Esophagus muscularis mucosa (tissue), 4 donors: ENCODE data around the gene USP16. TPM values are rescaled to one million over a fixed set of nuclear protein-coding genes. Genes with fewer than 3 reads are reported as not detected.

Source experiments
- DNase-seq: peaks from one replicate; pipeline ENCODE4 v3.0.0-alpha.2; 2017; ENCODE audit errors: extremely low spot score
- H3K27ac ChIP-seq, 4 donors: fragments of 200-600 bp; sonication (generic); replicated peaks in 1 of 4; 1 replicate in 3 of 4; 2 replicates in 1 of 4; pipeline ENCODE4 v1.5.1; 2016 to 2019; ENCODE audit warnings: mild to moderate bottlenecking in 1 of 4
- H3K27me3 ChIP-seq, 4 donors: fragments of 200-600 bp; sonication (generic); one replicate each; pipeline versions ENCODE4 v1.5.1 to v1.6.0; 2016 to 2019
- H3K36me3 ChIP-seq, 4 donors: fragments of 200-600 bp; sonication (generic); one replicate each; pipeline ENCODE4 v1.5.1; 2016 to 2019
- H3K4me1 ChIP-seq, 4 donors: fragments of 200-600 bp; sonication (generic); one replicate each; pipeline ENCODE4 v1.5.1; 2016 to 2019
- H3K4me3 ChIP-seq, 4 donors: fragments of 200-600 bp; sonication (generic); 1 replicate in 2 of 4; 2 replicates in 2 of 4; pipeline ENCODE4 v1.5.1; 2016 to 2019; ENCODE audit warnings: mild to moderate bottlenecking in 4 of 4, moderate library complexity in 1 of 4
- H3K9me3 ChIP-seq, 4 donors: fragments of 200-600 bp; sonication (generic); 1 replicate in 3 of 4; 2 replicates in 1 of 4; pipeline ENCODE4 v1.5.1; 2016 to 2019
- EP300 ChIP-seq: sonication (generic); formaldehyde crosslinking; IDR thresholded peaks from one replicate; pipeline ENCODE4 v1.6.1; 2017; ENCODE audit warnings: antibody characterized with exemption
- POLR2A ChIP-seq: fragments of 450-650 bp; IDR thresholded peaks from one replicate; pipeline ENCODE4 v1.6.1; 2017; ENCODE audit warnings: antibody characterized with exemption, moderate library complexity, mild to moderate bottlenecking, low read depth
- POLR2AphosphoS5 ChIP-seq, 2 donors: sonication (generic); formaldehyde crosslinking; IDR thresholded peaks; one replicate each; pipeline ENCODE4 v1.6.1; 2017; ENCODE audit warnings: antibody characterized with exemption in 2 of 2
- WGBS: methylation state at CpG from one replicate; pipeline ENCODE4 v1.1.5; 2018; 5-methylcytosine and 5-hydroxymethylcytosine counted together
- intact Hi-C: fragments of 100-400 bp; cut with DNase I; formaldehyde crosslinking; loops from one replicate; pipeline ENCODE4 v1.15.1; 2023
- total RNA-seq, 4 donors: library from RNA; depleted of rRNA; stranded (reverse); fragments of >200 nt; gene quantifications; one replicate each; pipeline versions ENCODE4 v1.1.0 to v1.2.1, GENCODE V29; 2016
- TF ChIP-seq, protein P1 (sequence below), 3 experiments: fragments of 200-600 bp in 2 of 3; fragments of 450-650 bp in 1 of 3; sonication (generic) in 2 of 3; IDR thresholded peaks; one replicate each; pipeline ENCODE4 v1.5.1; 2017 to 2019; ENCODE audit warnings: antibody characterized with exemption in 3 of 3, mild to moderate bottlenecking in 2 of 3, moderate library complexity in 1 of 3

Gene USP16
- total RNA-seq = 10 to 100 TPM; 31.3 to 47.8 (median 38.7) TPM

DNA sequence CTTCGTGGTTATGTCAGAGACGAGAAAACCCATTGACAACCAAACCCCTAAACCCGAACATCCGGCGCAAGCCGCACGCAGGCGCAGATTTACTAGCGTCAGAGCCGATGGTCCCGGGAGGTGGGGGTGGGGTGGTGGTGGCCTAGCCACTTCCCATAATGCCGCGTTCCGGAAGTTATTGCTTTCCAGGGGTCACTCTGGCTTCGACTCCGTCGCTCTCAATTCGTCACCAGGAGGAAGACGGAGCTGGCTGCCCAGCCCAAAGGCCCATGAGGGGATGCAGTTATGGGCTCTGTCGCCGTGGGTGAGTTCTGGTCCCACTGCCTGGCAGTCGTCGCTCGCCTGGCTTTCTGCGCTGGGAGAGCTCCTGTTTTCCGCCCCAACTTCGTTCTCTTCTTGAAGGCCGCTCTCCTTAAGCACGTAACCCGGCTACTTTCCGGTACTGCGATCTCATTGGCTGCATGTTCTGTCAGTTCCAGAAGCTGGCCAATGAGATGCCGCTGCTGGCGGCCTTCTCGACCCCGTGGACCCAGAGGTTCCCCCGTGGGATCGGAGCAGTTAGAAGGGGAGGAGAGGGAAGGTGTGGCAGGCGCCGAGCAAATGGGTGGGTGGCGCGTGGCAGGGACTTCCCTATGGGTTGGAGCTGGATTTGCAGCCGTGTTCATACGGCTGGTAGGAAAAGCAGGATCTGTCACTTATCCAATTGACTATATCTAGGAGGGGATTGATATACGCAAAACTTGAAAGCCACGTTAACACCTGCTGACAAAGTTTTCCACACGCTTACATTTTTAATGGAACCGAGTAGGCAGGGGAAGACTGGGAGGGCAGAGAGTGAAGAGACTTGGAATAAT lies at the start of gene USP16:
Gene USP16 (plus strand): TSS at position 195 of the 854 bp plus-strand sequence. CDS start 3,246 bp downstream, outside the sequence.
- Histone ChIP-seq H3K27ac (peak within 1 kb of the TSS; percentile 93 to 99 (median 96)), H3K36me3 (peaks cover 0 to 14% (median 5%) of the 10 kb centered on the region in 4 donors), H3K27me3 (no peaks in the 10 kb centered on the region), H3K9me3 (no peaks in the 10 kb centered on the region), H3K4me3 (peak within 1 kb of the TSS; percentile 66 to 83 (median 74)), H3K4me1 (peaks cover 17 to 45% (median 30%) of the 10 kb centered on the region in 4 donors)
- TF ChIP-seq POLR2A (no peak), POLR2AphosphoS5 (IDR thresholded peaks at IDR 0.05) (peak; percentile 71 to 86)
- TF ChIP-seq, protein P1, sequence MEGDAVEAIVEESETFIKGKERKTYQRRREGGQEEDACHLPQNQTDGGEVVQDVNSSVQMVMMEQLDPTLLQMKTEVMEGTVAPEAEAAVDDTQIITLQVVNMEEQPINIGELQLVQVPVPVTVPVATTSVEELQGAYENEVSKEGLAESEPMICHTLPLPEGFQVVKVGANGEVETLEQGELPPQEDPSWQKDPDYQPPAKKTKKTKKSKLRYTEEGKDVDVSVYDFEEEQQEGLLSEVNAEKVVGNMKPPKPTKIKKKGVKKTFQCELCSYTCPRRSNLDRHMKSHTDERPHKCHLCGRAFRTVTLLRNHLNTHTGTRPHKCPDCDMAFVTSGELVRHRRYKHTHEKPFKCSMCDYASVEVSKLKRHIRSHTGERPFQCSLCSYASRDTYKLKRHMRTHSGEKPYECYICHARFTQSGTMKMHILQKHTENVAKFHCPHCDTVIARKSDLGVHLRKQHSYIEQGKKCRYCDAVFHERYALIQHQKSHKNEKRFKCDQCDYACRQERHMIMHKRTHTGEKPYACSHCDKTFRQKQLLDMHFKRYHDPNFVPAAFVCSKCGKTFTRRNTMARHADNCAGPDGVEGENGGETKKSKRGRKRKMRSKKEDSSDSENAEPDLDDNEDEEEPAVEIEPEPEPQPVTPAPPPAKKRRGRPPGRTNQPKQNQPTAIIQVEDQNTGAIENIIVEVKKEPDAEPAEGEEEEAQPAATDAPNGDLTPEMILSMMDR (IDR thresholded peaks at IDR 0.05) = peak in 2 of 3 experiments; percentile 5 to 26
- under 1% methylated on average over 48 of the region's 48 CpGs for WGBS
- intact Hi-C loops = loop anchor here (5.0 kb wide), 1 partner anchor 48 kb away; the partner anchor contains the start of gene CCT8
- DNase-seq = peak; percentile 99

DNA sequence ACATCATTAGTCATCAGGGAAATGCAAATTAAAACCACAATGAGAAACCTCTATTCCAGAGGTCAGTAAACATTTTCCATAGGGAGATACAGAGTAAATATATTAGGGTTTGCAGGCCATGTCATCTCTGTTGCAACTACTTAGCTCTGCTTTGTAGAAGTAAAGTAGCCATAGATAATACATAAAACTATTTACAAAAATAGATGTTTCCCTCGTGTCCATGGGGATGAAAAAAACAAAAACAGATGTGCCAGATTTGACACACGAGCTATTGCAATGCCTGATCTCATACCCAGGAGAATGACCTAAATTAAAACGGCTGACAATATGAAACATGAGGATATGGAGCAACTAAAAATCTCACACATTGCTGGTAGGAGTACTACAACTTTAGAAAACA lies 49.1 kb upstream of the USP16 start:
- H3K4me3 ChIP-seq = no peak overlapping the region
- WGBS = 64% methylated on average over 3 of the region's 3 CpGs
- H3K27ac ChIP-seq = no peak overlapping the region
- DNase-seq = no peak
- intact Hi-C loops = no loop called here
- no peaks in the 10 kb centered on the region for H3K27me3 ChIP-seq
- H3K9me3 ChIP-seq = no peaks in the 10 kb centered on the region
- H3K4me1 ChIP-seq = peaks cover 0 to 7% (median 0%) of the 10 kb centered on the region in 4 donors
- TF ChIP-seq POLR2A (no peak), POLR2AphosphoS5 (IDR thresholded peaks at IDR 0.05) (no peak), EP300 (no peak)
- TF ChIP-seq, protein P1 (IDR thresholded peaks at IDR 0.05) = no peak
- H3K36me3 ChIP-seq = peaks cover 8 to 82% (median 49%) of the 10 kb centered on the region in 4 donors

DNA sequence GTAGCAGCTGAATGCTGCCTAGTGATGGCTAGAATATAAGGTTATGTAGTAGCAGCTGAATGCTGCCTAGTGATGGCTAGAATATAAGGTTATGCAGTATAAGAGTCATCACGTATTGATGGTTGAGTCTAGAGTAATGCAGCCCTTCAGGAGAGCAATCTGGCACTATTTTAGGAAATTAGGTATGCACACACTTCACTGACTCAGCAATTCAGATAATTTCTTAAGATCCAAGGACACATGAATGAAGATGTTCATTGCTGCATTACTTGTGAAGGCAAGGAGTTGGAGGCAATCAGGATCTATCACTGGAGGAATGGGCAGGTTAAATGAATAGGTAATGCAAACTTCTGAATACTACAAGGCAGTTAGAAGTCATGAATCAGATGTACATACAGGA lies 45.4 kb upstream of the USP16 start:
- Histone ChIP-seq H3K4me3 (no peak overlapping the region), H3K27me3 (no peaks in the 10 kb centered on the region), H3K27ac (no peak overlapping the region), H3K36me3 (peaks cover 14 to 95% (median 70%) of the 10 kb centered on the region in 4 donors), H3K4me1 (peaks cover 0 to 7% (median 0%) of the 10 kb centered on the region in 4 donors), H3K9me3 (no peaks in the 10 kb centered on the region)
- no peak for DNase-seq
- 84% methylated on average over 1 of the region's 1 CpG for WGBS
- intact Hi-C loops = no loop called here
- TF ChIP-seq POLR2A (no peak), EP300 (no peak), POLR2AphosphoS5 (IDR thresholded peaks at IDR 0.05) (no peak)
- TF ChIP-seq, protein P1 (IDR thresholded peaks at IDR 0.05) = no peak

DNA sequence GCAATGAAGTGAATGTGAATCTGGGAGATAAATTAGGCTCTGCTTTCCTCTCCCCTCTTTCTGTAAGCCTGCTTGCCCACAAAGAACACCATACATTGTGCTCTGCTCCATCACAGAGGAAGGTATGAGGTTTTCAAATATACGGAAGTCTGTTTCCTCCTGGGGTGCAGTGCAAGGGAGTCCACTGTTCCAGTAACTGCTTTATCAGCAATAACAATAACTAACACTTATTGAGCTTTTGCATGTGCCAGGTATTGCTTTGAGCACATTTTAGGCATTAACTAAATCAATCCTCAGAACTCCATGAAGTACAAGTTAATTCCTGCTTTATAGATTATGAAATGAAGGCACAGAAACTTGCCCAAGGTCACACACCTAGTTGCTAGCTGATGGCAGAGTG lies 41.8 kb upstream of the USP16 start:
- no peak for DNase-seq
- TF ChIP-seq POLR2AphosphoS5 (IDR thresholded peaks at IDR 0.05) = no peak
- TF ChIP-seq POLR2A = no peak
- TF ChIP-seq, protein P1 (IDR thresholded peaks at IDR 0.05) = no peak
- no peak for TF ChIP-seq EP300
- WGBS = 91% methylated on average over 1 of the region's 1 CpG
- Histone ChIP-seq H3K4me1 (no peaks in the 10 kb centered on the region), H3K4me3 (no peak overlapping the region), H3K27me3 (no peaks in the 10 kb centered on the region), H3K9me3 (no peaks in the 10 kb centered on the region), H3K36me3 (peaks cover 14 to 82% (median 66%) of the 10 kb centered on the region in 4 donors), H3K27ac (no peak overlapping the region)
- intact Hi-C loops = no loop called here
